GM19043 (cell line): ENCODE results near the gene TOMM22.

Source experiments
- ATAC-seq: cut with Tn5 transposase; IDR thresholded peaks from one replicate; pipeline ENCODE4 v1.9.1; 2021; ENCODE audit warnings: low read depth; ENCODE audit not compliant: unreplicated experiment

TOMM22 gene

DNA sequence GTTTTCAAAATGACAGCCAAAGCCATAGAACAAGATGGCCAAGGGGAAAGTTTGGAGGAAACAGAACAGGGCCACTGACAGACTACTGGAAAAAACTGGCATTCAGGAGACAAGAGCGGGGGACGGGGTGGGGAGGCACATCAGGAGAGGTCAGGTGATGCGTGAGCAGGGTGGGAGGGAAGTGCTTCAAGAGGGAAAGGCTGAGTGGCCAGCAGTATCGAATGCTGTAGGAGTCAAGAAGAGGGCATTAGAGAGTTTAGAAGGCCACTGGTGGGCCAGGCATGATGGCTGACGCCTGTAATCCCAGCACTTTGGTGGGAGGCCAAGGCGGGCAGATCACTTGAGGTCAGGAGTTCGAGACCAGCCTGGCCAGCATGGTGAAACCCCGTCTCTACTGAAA lies 32.2 kb downstream of the TOMM22 start:
- ATAC-seq = no peak

DNA sequence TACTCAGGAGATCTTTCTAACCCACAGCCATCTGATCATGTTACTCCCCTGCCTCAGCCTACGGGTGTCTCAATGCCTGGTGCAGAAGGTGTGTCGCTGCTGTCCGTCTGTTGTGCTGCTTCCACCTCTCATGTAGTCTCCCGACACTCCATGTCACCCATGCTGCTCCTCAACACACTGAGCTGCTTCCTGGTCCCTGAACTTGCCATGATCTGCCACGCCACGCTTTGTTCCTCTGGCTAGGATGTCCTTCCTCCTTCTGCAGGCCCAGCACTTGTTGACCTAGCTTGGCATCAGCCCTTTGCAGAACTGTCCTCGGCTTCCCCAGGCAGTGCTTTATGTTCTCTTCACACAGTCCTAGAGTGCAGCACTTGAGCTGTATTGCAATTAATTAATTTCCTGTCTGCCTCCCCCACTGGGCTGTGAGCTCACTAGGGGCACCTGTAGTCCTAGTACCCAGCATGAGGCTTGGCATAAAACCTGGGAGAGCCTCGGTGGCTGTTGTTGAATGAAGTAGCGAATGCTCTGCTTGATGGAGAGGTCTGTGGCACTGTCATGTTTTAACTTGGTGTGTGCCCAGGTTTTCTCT lies 33.5 kb downstream of the TOMM22 start:
- ATAC-seq = no peak

DNA sequence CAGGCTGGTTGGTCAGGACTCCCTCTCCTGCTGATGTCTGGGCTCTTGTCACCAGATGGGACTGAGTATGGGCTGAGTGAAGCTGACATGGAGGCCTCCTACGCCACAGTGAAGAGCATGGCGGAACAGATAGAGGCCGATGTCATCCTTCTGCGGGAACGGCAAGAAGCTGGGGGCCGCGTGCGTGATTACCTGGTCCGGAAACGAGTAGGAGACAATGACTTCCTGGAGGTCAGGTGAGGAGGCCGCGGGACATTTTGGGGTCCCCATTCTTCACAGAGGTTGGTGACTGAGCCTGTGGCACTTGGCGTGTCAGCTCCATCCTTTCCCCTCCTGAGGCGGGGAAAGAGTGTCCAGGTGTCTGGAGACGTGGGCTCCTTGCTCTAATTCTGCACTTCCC lies 34.1 kb downstream of the TOMM22 start:
- ATAC-seq = no peak

DNA sequence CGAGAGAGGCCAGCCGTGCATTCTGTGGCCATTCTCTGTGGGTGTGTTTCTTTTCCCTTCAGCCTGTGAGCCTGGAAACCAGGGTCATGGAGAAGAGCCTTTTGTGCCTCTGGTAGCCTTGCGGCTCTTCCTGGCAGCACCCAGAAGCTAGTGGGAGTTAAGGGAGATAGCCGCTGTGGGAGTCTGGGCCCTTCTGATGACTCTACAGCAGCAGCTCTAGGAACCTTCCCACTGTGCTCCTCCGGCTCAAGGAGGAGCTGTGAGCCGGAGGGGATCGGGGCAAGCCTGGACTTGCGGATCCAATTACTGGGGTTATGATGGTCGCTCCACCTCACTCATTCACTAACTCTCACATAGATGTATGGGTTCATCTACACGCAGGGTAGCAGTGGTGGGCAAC lies 34.5 kb downstream of the TOMM22 start:
- no peak for ATAC-seq

DNA sequence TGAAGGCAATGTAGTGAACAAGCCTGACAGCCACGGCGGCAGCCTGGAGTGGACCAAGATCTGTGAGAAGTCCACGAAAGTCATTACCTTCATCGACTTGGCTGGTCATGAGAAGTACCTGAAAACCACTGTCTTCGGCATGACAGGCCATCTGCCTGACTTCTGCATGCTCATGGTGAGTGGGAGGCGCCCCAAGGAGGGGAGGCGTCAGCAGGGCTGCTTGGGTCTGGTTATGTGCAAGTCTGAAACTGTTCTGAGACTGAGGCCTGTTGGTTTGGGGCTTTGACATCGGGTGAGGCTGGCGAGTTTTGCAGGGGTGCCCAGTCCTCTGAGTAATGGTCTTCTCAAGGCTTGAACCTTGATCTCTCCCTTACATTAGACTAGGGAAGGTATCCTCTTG lies 35.1 kb downstream of the TOMM22 start:
- ATAC-seq = no peak

DNA sequence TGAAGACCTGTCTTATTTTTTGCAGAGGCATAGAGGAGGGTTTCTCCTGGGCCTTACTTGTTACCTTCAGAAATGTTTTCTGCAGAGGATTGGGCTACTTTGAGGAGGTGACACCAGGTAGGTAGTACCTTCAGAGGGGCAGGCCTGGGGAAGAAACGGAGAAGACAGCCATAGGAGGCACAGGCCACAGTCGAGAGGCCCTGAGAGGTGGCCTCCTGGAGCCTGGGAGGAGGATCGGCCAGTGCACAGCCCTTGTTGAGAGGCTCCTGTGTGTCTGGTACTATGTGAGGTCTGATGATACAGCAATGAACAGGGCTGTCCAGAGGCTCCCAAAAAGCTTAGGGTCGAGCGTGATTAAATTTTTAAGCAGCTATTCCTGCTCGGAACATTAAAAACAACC lies 35.5 kb downstream of the TOMM22 start:
- no peak for ATAC-seq

DNA sequence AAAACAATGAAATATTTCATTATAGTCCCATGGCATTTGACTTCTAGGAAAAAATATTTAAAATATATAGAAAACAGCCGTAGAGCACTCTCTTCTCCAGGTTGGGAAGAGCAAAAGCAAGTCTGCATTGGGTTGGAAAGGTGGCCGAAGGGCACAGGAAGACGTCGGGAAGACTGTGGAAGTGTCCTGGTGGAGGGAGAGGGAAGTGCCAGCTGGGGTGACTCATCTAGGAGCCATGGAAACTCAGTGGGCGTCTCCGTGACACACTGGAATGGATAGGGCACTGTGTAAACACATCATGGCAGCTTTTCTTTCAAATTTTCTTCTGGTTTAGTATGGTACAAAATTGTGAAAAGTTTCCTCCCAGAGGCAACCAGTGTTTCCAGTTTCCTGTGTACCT lies 36.7 kb downstream of the TOMM22 start:
- ATAC-seq = no peak

DNA sequence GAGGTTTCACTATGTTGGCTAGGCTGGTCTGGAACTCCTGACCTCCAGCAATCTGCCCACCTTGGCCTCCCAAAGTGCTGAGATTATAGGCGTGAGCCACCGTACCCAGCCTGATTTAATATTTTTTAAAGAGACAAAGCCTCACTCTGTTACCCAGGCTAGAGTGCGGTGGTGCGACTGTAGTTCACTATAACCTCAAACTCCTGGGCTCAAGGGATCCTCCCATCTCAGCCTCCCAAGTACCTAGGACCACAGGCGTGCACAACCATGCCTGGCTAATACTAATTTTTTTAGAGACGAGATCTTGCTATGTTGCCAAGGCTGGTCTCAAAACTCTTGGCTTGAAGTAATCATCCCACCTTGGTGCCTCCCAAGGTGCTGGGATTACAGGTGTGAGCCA lies 37.4 kb downstream of the TOMM22 start:
- no peak for ATAC-seq

DNA sequence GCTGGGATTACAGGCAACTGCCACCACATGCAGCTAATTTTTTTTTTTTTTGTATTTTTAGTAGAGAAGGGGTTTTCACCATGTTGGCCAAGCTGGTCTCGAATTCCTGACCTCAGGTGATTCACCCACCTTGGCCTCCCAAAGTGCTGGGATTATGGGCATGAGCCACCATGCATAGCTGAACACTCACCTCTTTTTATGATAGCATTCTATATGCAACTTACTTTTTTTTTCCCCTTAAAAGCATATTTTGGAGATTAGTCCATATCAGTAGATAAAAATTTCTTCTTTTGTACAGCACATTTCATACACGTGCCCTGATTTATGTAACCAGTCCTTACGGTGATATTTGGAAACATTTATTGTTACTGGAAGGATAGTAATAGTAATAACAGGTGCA lies 38.6 kb downstream of the TOMM22 start:
- ATAC-seq = no peak

DNA sequence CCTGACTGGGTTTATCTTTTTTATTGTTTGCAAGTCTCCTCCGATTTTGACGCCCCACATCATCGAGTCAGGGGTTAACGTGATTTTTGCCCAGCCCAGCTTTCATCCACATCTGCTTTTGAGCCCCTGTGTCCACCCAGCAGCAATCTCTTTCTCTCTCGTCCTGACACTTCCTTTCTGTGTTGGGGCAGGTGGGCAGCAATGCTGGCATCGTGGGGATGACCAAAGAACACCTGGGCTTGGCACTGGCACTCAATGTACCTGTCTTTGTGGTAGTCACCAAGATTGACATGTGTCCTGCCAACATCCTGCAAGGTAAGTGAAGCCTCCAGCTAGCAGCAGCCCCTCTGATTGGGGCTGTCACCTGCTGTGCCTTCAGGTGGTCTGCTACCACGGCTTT lies 39.8 kb downstream of the TOMM22 start:
- no peak for ATAC-seq

DNA sequence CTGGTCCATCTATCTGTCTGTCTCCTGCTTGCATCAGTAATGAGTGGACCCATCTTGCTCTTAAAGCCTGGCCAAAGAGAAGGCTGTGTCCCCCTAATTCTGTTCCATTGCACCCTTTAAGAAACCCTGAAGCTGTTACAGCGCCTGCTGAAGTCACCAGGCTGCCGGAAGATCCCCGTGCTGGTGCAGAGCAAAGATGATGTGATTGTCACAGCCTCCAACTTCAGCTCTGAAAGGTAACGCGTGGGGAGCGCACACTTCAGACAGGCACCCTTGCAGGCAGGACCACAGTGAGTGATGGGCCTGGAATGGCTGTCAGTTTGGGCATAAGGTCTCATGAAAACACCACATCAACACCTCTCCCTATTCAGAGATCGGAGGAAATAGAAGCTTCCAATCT lies 42.4 kb downstream of the TOMM22 start:
- no peak for ATAC-seq

DNA sequence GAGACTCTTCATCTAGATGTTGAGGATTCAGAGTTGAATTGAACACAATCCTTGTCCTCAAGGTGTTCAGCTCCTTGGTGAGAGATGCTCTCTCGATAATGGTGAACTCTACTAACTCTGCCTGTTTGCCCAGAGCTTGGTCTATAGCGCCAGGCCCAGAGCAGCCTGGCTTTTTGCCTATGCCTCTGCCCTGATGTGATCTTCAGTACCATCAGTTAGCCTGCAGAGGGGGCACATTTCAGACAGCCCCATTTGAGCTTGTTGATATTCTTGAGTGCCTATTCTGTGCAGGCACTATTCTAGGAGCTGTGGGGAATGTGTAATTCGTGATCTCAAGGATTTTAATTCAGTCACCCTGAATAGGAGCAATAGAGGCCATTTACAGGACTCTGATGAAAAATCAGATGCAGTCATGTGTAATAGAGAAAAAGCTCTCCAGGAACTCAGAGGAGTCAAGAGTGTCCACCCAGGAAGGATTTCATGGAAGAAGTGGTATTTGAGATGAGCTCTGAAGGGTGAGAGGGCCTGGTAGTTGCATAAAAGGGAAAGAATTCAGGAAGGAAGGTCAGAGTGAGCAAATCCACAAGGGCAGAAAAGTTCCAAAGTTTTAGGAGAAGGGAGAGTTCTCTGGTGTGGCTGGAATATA lies 43.3 kb downstream of the TOMM22 start:
- no peak for ATAC-seq

DNA sequence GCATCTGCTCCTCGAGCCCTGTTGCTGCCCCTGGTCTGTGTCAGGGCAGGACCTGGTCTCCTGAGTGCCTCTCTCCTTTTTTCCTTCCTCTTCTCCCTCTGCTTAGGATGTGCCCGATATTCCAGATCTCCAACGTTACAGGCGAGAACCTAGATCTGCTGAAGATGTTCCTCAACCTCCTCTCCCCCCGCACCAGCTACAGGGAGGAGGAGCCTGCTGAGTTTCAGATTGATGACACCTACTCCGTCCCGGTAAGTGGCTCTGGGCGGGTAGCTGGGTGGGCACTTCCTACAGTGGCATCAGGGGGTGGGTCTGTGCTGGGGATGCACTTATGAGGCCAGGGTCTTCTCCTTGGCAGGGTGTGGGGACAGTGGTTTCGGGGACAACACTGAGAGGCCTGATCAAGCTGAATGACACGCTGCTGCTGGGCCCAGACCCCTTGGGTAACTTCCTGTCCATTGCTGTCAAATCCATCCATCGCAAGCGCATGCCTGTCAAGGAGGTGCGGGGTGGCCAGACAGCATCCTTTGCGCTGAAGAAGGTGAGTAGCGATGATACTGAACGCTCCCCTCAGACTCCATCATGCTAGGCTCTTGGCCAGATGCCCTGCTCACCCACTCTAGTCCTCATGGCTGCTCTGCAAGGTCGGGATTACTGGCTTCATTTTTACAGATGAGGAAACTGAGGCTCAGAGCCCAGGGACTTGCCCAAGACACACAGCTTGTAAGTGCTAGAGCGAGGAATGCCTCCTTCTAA lies 44.3 kb downstream of the TOMM22 start:
- ATAC-seq = no peak

DNA sequence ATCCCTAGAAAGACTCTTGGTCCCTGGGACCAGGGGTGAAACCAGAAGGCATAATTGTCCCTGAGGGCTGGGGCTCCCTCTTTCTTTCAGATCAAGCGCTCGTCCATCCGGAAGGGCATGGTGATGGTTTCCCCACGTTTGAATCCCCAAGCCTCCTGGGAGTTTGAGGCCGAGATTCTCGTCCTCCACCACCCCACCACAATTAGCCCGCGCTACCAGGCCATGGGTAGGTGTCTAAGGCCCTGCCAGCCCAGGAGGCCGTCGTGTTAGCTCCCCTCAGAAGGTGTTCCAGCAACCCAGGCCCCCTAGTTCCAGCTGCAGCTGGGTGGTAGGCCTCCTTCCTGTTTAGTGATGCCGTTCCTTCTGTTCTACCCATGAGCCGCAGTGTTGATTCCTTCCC lies 45.4 kb downstream of the TOMM22 start:
- no peak for ATAC-seq

DNA sequence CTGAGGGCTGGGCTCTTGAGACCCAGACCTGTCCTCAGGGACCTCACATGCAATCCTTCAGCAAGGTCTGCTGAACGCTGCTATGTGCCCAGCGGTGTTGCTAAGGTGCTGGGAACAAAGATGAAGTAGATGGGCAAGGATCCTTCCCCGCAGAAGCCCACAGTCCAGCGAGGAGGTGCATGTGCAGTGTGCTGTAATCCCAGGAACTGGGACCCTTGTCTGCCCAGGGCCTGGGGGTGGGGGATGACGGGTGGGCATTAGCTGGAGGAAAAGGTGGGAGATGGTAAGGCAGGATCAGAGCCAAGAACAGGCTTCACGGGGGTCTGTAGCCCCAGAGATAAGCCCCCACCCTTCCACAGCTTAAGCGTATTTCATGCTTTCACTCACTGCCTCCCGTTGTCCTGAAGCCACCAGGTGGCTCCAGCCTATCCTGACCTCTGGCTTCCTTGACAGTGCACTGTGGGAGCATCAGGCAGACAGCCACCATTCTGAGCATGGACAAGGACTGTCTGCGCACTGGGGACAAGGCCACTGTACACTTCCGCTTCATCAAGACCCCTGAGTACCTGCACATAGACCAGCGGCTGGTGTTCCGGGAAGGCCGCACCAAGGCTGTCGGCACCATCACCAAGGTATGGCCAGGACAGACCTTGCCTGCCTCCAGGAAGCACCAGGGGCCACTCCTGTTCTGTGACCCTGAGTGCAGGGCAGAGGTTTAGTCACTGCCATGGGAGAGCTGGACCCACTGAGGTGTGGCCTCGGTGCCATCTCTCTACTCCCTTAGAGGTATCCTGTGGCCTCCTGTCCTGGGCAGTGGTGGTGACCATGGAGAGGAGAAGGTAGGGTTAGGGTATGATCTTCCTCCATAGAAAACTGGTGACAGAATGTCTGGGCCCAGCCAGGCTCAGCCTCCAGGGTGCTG lies 46.0 kb downstream of the TOMM22 start:
- ATAC-seq = no peak

DNA sequence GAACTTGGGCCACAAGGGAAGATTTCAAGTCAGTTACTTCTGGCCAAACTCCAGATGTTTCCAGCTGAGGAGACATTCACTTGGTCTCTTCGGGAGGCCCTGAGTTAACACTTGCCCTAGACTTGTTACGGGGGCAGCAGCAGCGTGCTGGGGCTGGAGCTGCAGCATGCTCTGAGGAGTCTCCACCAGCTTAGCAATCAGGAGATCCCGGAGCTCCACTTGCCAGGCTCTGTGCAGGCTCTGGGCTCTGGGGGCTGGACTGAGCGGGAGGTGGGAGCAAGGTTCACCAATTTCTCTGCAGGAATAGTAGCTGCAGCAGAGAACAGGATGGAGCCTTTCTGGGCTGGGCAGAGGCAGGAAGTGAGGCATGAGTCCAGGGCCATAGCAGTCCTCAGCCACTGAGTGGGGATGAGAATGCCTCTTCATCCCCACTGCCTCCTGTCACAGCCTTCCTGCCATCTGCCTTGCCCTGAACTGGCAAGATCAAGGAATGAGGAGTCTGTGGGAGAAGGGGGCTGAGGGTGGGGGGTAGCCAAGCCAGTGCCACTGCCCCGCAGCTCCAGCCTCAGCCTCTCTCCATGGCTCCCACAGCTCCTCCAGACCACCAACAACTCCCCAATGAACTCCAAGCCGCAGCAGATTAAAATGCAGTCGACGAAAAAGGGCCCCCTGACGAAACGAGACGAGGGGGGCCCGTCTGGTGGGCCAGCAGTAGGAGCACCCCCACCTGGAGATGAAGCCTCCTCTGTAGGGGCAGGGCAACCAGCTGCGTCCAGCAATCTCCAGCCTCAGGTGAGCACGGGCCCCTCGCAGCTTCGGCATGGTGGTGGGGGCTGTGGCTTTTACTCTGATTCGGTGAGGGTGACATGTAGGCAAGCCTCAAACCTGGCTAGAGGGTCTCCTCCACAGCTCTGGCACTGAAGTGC lies 47.4 kb downstream of the TOMM22 start:
- no peak for ATAC-seq

DNA sequence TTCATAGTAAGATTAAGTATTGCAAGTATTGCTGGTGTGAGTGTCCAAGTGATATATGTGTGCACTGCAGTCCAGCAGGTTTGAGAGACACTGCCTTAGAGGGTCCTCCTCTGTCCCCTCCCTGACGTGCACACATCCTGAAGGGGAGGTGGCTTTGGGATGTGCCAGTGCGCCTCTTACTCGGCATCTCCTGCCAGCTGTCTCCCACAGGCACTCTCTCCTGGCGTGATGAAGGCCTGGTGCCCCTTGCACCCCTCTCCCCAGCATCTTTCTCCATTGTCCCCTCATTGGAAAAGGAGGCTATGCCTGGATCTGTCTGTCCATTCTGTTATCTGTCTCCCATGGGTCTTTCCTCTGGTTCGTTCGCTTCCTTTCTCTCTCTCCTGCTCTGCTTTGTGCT lies 48.2 kb downstream of the TOMM22 start:
- no peak for ATAC-seq

DNA sequence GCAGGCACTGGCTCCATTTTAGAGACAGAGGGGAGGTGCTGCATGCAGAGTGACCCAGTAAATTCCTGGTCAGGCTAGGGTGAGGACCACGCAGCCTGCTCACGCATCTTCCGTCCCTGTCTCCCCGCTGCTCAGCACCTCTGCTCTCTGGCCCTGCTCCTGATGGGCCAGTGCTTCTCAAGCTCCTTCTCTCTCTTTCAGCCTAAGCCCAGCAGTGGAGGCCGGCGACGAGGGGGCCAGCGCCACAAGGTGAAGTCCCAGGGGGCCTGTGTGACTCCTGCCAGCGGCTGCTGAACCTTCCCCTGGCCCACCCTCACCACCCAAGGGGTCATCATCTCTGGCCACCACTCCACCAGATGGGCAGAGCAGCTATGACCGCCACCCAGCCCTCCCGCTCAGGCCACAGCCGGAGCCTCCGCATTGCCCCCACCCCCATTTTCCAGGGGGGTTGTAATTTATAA lies 48.7 kb downstream of the TOMM22 start:
- no peak for ATAC-seq

DNA sequence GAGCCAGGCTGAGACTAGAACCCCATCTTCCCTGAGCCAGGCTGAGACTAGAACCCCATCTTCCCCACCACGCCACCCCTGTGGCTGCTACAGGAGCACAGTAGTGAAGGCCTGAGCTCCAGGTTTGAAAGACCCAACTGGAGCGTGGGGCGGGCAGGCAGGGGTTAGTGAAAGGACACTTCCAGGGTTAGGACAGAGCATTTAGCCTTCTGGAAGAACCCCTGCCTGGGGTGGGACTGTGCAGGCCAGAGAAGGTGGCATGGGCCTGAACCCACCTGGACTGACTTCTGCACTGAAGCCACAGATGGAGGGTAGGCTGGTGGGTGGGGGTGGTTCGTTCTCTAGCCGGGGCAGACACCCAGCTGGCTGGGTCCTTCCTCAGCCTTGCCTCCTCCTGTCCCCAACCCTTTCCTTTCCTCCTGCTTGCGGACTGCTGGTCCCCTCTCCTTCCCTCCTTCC lies 50.0 kb downstream of the TOMM22 start:
- ATAC-seq = no peak
